BJ (cell line): ENCODE results near the gene CLSTN2. TPM values are rescaled to one million over a fixed set of nuclear protein-coding genes. Genes with fewer than 3 reads are reported as not detected.

Experiments
- CTCF ChIA-PET: fragments of 350-600 bp; formaldehyde crosslinking; extraction: SDS; loops from one replicate; lab custom pipeline; 2021; ENCODE audit warnings: antibody characterized with exemption, inconsistent platforms; lab: Yijun Ruan, JAX
- POLR2A ChIA-PET: fragments of 300-600 bp; sonication (Branson Sonifier 250); formaldehyde crosslinking; extraction: SDS; loops from one replicate; lab custom pipeline; 2021; ENCODE audit warnings: antibody characterized with exemption; lab: Charles Lee
- DNase-seq: peaks from one replicate; pipeline ENCODE4 v3.0.0-alpha.2; 2011; ENCODE audit warnings: low read depth
- H3K27me3 ChIP-seq: 2 replicates; pipeline ENCODE4 v1.6.0; 2011; ENCODE audit warnings: low read length; ENCODE audit not compliant: control insufficient read depth, insufficient read depth
- H3K36me3 ChIP-seq: 2 replicates; pipeline ENCODE4 v1.5.1; 2011; ENCODE audit warnings: low read length; ENCODE audit not compliant: control insufficient read depth, insufficient read depth
- H3K4me3 ChIP-seq: 2 replicates; pipeline ENCODE4 v1.5.1; 2011; ENCODE audit warnings: low read depth, mild to moderate bottlenecking, control low read depth, low read length
- CTCF ChIP-seq: IDR thresholded peaks from 2 replicates; pipeline ENCODE4 v1.5.1; 2011; ENCODE audit warnings: low read depth, mild to moderate bottlenecking, control low read depth, inconsistent platforms, low read length, moderate library complexity; ENCODE audit not compliant: insufficient read depth
- polyA plus RNA-seq: library from polyadenylated mRNA; depleted of rRNA; stranded (reverse); fragments of >200 nt; gene quantifications from 2 replicates; pipeline ENCODE4 v1.2.3, GENCODE V29; 2011

Gene CLSTN2
- polyA plus RNA-seq, 1 experiment: 1.8 TPM

- no peak for DNase-seq
- Histone ChIP-seq H3K36me3 (no peaks in the 10 kb centered on the region), H3K27me3 (no peaks in the 10 kb centered on the region), H3K4me3 (no peak overlapping the region)
- ChIA-PET POLR2A (interaction anchor here (0.5 kb wide), 1 partner anchor 698 kb away, joined by 6 read pairs; no protein-coding TSS in a partner anchor), CTCF (no interaction called here)
- no peak for TF ChIP-seq CTCF
Observed at GRCh38 chr3:140094487-140094886, 159.5 kb downstream of the CLSTN2 start.

GRCh38 chr3:140096037-140096436, 161.1 kb downstream of the CLSTN2 start:
- no peaks in the 10 kb centered on the region for H3K27me3 ChIP-seq
- POLR2A ChIA-PET: no interaction called here
- H3K4me3 ChIP-seq: no peak overlapping the region
- H3K36me3 ChIP-seq: no peaks in the 10 kb centered on the region
- CTCF ChIA-PET: interaction anchor here (0.6 kb wide), 1 partner anchor 62 kb away, joined by 3 read pairs; no protein-coding TSS in a partner anchor
- DNase-seq: no peak
- no peak for TF ChIP-seq CTCF

GRCh38 chr3:140097874-140098635, 163.1 kb downstream of the CLSTN2 start:
- Histone ChIP-seq H3K27me3 (no peaks in the 10 kb centered on the region), H3K4me3 (no peak overlapping the region), H3K36me3 (no peaks in the 10 kb centered on the region)
- POLR2A ChIA-PET: no interaction called here
- TF ChIP-seq CTCF: no peak
- CTCF ChIA-PET: no interaction called here
- no peak for DNase-seq

GRCh38 chr3:140100479-140100878, 165.5 kb downstream of the CLSTN2 start:
- CTCF ChIA-PET: no interaction called here
- TF ChIP-seq CTCF: no peak
- H3K36me3 ChIP-seq: no peaks in the 10 kb centered on the region

GRCh38 chr3:140103166-140103565, 168.2 kb downstream of the CLSTN2 start:
- POLR2A ChIA-PET: no interaction called here
- no peak for TF ChIP-seq CTCF
- CTCF ChIA-PET: interaction anchor here (0.7 kb wide), 1 partner anchor 761 kb away, joined by 3 read pairs; no protein-coding TSS in a partner anchor
- Histone ChIP-seq H3K4me3 (no peak overlapping the region), H3K36me3 (no peaks in the 10 kb centered on the region), H3K27me3 (no peaks in the 10 kb centered on the region)
- no peak for DNase-seq

More at GRCh38 chr3:140100479-140100878, 165.5 kb downstream of the CLSTN2 start:
- no peaks in the 10 kb centered on the region for H3K27me3 ChIP-seq
- POLR2A ChIA-PET: no interaction called here
- DNase-seq: no peak
- no peak overlapping the region for H3K4me3 ChIP-seq
